ENCODE data around the gene BMP5. TPM values are rescaled to one million over a fixed set of nuclear protein-coding genes. Genes with fewer than 3 reads are reported as not detected.
A peak's percentile ranks its signal among the peaks of the same experiment; 100 is the strongest.

BMP5 gene
- total and polyA plus RNA-seq, 2 of the 13 experiments (the other 11 are each of a cell fraction or from before 2014, with no cell fraction given), result not detected

- TF ChIP-seq PAXIP1 (CRISPR knock-in tag; conservative IDR thresholded peaks at IDR 0.05) (peak; percentile 51), ZNF740 (CRISPR knock-in tag; IDR thresholded peaks at IDR 0.05) (no peak), HNRNPH1 (optimal IDR thresholded peaks at IDR 0.05; ENCODE audit: low read depth, low read length) (no peak), FLYWCH1 (CRISPR knock-in tag; IDR thresholded peaks at IDR 0.05) (no peak), BHLHE40 (IDR thresholded peaks at IDR 0.05; ENCODE audit: low read length) (no peak), HOXA9 (CRISPR knock-in tag; IDR thresholded peaks at IDR 0.05; ENCODE audit: borderline replicate concordance) (no peak)
These were observed 53.4 kb downstream of the BMP5 start (continued) for GRCh38 chr6:55822005-55822404.

GRCh38 chr6:55820696-55821095 is 54.7 kb downstream of the BMP5 start:
- Histone ChIP-seq H2AFZ (ENCODE audit: low read length) (no peak overlapping the region), H3K27ac (ENCODE audit: extremely low read length, insufficient read depth, low read length) (no peak overlapping the region), H3K4me1 (ENCODE audit: insufficient read depth, low read length) (peaks cover 10% of the 10 kb centered on the region), H3K36me3 (replicated peaks in 1 of 2; ENCODE audit: control insufficient read depth in 1 of 2, insufficient read depth in 2 of 2, low read length in 2 of 2) (no peaks in the 10 kb centered on the region), H3K4me3 (replicated peaks in 1 of 3; ENCODE audit: insufficient read depth in 1 of 3, low read depth in 2 of 3, low read length in 3 of 3) (no peak overlapping the region), H3K9ac (ENCODE audit: insufficient read depth, low read depth, low read length) (no peak overlapping the region), H3K27me3 (ENCODE audit: control insufficient read depth in 1 of 2, insufficient read depth in 2 of 2, low read length in 2 of 2) (no peaks in the 10 kb centered on the region), H3K9me3 (ENCODE audit: low read length) (no peaks in the 10 kb centered on the region), H3K79me2 (ENCODE audit: insufficient read depth, low read length) (no peaks in the 10 kb centered on the region), H4K20me1 (ENCODE audit: insufficient read depth, low read length) (no peaks in the 10 kb centered on the region), H3K4me2 (ENCODE audit: low read depth, low read length) (no peak overlapping the region)
- in situ Hi-C loops (cut with HindIII; ENCODE audit: extremely low pct_ligation_motif_present, low pct_unique_long_range_greater_than_20kb), result no loop called here
- ChIA-PET POLR2A (no interaction called here), CTCF (ENCODE audit: low intra/inter-chr PET ratio, low total read pairs) (no interaction called here)
- DNase-seq (ENCODE audit: low spot score) (no peak), FAIRE-seq (no peak), ATAC-seq (no peak)
- TF ChIP-seq IRF2 (CRISPR knock-in tag; IDR thresholded peaks at IDR 0.05) (no peak), ZNF282 (IDR thresholded peaks at IDR 0.05; ENCODE audit: partially characterized antibody) (no peak), ZNF234 (CRISPR knock-in tag; conservative IDR thresholded peaks at IDR 0.05) (no peak), ATF2 (CRISPR knock-in tag; IDR thresholded peaks at IDR 0.05) (no peak), TRAFD1 (CRISPR knock-in tag; IDR thresholded peaks at IDR 0.05; ENCODE audit: borderline replicate concordance) (no peak), HDAC1 (CRISPR knock-in tag; IDR thresholded peaks at IDR 0.05) (no peak), HNRNPH1 (optimal IDR thresholded peaks at IDR 0.05; ENCODE audit: low read depth, low read length) (no peak), ZMYM4 (CRISPR knock-in tag; IDR thresholded peaks at IDR 0.05) (no peak), ZNF235 (CRISPR knock-in tag; IDR thresholded peaks at IDR 0.05; ENCODE audit: borderline replicate concordance) (no peak), ZBTB1 (CRISPR knock-in tag; IDR thresholded peaks at IDR 0.05; ENCODE audit: borderline replicate concordance) (no peak), NFIB (CRISPR knock-in tag; IDR thresholded peaks at IDR 0.05; ENCODE audit: borderline replicate concordance) (no peak)
- BruUV-seq (replicated peaks), result no TSS peak
- WGBS (ENCODE audit: low lambda C conversion rate), result 0% methylated on average over 1 of the region's 1 CpG
- intact Hi-C loops (cut with micrococcal nuclease; ENCODE audit: unreplicated experiment), result no loop called here
